K562 (cell line): Measurements from ENCODE around the gene SERPINI2. TPM values are rescaled to one million over a fixed set of nuclear protein-coding genes. Genes with fewer than 3 reads are reported as not detected.

Experiments used
- ATAC-seq: fragments of 200-7000 bp; cut with Tn5 transposase; 3 replicates; pipeline ENCODE4 v1.9.1; 2020; ENCODE audit warnings: moderate library complexity
- BruUV-seq: library from RNA; stranded (reverse); fragments of 400-500 nt; replicated peaks from 2 replicates; lab custom pipeline; 2021; lab: Mats Ljungman, UMichigan
- CTCF ChIA-PET: fragments of 300-600 bp; formaldehyde crosslinking; extraction: SDS; loops from one replicate; lab custom pipeline; 2021; ENCODE audit warnings: low intra/inter-chr PET ratio; lab: Yijun Ruan, JAX
- POLR2A ChIA-PET: fragments of 300-600, 350-650 bp; sonication (Branson Sonifier 250); formaldehyde crosslinking; extraction: SDS; loops from one replicate; lab custom pipeline; 2021; ENCODE audit warnings: antibody characterized with exemption, inconsistent platforms; lab: Yijun Ruan, JAX
- DNase-seq, 4 experiments: peaks; one replicate each; pipeline versions ENCODE4 v3.0.0 to v3.0.0-alpha.2; 2011 to 2018; ENCODE audit warnings: low spot score in 3 of 4, mixed read lengths in 3 of 4; ENCODE audit errors: extremely low read depth in 1 of 4
- FAIRE-seq: peaks from 2 replicates; lab custom pipeline; 2011; peaks lifted over from hg19 to GRCh38; lab: Jason Lieb, UNC
- H2AFZ ChIP-seq: 2 replicates; pipeline ENCODE4 v1.6.0; 2011; ENCODE audit warnings: low read depth, low read length, control low read depth, inconsistent platforms
- H3K27ac ChIP-seq: fragments of 200-600 bp; 3 replicates; pipeline ENCODE4 v1.8.0; 2011; ENCODE audit warnings: low read depth, mild to moderate bottlenecking, control low read depth, inconsistent platforms, low read length, moderate library complexity, mixed read lengths; ENCODE audit errors: extremely low read depth
- H3K27me3 ChIP-seq, 2 experiments: fragments of 300-600 bp in 1 of 2; 2 replicates in 1 of 2; 3 replicates in 1 of 2; pipeline versions ENCODE4 v1.6.0 to v1.8.0; 2011; ENCODE audit warnings: inconsistent platforms in 2 of 2, low read length in 2 of 2, mild to moderate bottlenecking in 1 of 2, mixed read lengths in 1 of 2, moderate library complexity in 1 of 2; ENCODE audit not compliant: control insufficient read depth in 2 of 2, insufficient read depth in 2 of 2
- H3K36me3 ChIP-seq: fragments of 300-600 bp; 3 replicates; pipeline ENCODE4 v1.8.0; 2011; ENCODE audit warnings: mild to moderate bottlenecking, low read length, inconsistent platforms; ENCODE audit not compliant: control insufficient read depth, insufficient read depth
- H3K4me1 ChIP-seq, 2 experiments: fragments of 200-600 bp in 1 of 2; replicated peaks in 1 of 2; 2 replicates in 1 of 2; 3 replicates in 1 of 2; pipeline versions ENCODE4 v1.5.1 to v1.8.0; 2011; ENCODE audit warnings: inconsistent platforms in 2 of 2, low read length in 2 of 2, mild to moderate bottlenecking in 1 of 2, mixed read lengths in 1 of 2, moderate library complexity in 1 of 2; ENCODE audit not compliant: control insufficient read depth in 2 of 2, insufficient read depth in 2 of 2
- H3K4me2 ChIP-seq: 2 replicates; pipeline ENCODE4 v1.6.1; 2011; ENCODE audit warnings: low read length, control low read depth, inconsistent platforms, mixed read lengths; ENCODE audit not compliant: insufficient read depth
- H3K4me3 ChIP-seq: fragments of 200-600 bp; sonication (generic), shearing (Covaris generic); 2 replicates; pipeline ENCODE4 v1.5.1; 2016; ENCODE audit warnings: control low read depth, inconsistent platforms
- H3K79me2 ChIP-seq: fragments of 200-600 bp; 3 replicates; pipeline ENCODE4 v1.8.0; 2011; ENCODE audit warnings: low read length, inconsistent platforms; ENCODE audit not compliant: control insufficient read depth, insufficient read depth
- H3K9ac ChIP-seq, 2 experiments: 2 replicates each; pipeline versions ENCODE4 v1.6.0 to v1.6.1; 2011; ENCODE audit warnings: low read depth in 2 of 2, low read length in 2 of 2, control low read depth in 1 of 2, inconsistent platforms in 1 of 2, mild to moderate bottlenecking in 1 of 2, mixed read lengths in 1 of 2; ENCODE audit not compliant: insufficient read depth in 1 of 2
- H3K9me1 ChIP-seq: one replicate; pipeline ENCODE4 v1.6.0; 2011; ENCODE audit warnings: inconsistent platforms, mild to moderate bottlenecking, low read length, moderate library complexity; ENCODE audit not compliant: control insufficient read depth, insufficient read depth
- H3K9me3 ChIP-seq: replicated peaks from 2 replicates; pipeline ENCODE4 v1.5.1; 2011; ENCODE audit warnings: low read depth, low read length, inconsistent platforms; ENCODE audit not compliant: control insufficient read depth, insufficient read depth
- H4K20me1 ChIP-seq: replicated peaks from 2 replicates; pipeline ENCODE4 v1.6.1; 2011; ENCODE audit warnings: low read length, inconsistent platforms, mixed read lengths; ENCODE audit not compliant: control insufficient read depth, insufficient read depth
- ETS2 ChIP-seq: IDR thresholded peaks from 2 replicates; pipeline ENCODE4 v1.6.1; 2016; ENCODE audit warnings: borderline replicate concordance, missing genetic modification characterization, mild to moderate bottlenecking, moderate library complexity, missing compliant biosample characterization; ENCODE audit not compliant: poor library complexity, severe bottlenecking
- ETV6 ChIP-seq, 3 experiments: fragments of 150-350 bp in 1 of 3; sonication (generic) in 1 of 3; formaldehyde crosslinking in 1 of 3; IDR thresholded peaks; 2 replicates each; pipeline versions ENCODE4 v1.6.1 to v1.8.0; 2014 to 2022; ENCODE audit warnings: borderline replicate concordance in 2 of 3, low read depth in 2 of 3, antibody characterized with exemption in 1 of 3, low read length in 1 of 3, mild to moderate bottlenecking in 1 of 3, missing genetic modification reagents in 1 of 3
- KAT7 ChIP-seq: sonication (generic); formaldehyde crosslinking; IDR thresholded peaks from 2 replicates; pipeline ENCODE4 v1.8.0; 2022; ENCODE audit warnings: missing genetic modification reagents, mild to moderate bottlenecking, borderline replicate concordance
- NR3C1 ChIP-seq: sonication (generic); formaldehyde crosslinking; IDR thresholded peaks from 2 replicates; pipeline ENCODE4 v1.8.1; 2022; ENCODE audit warnings: missing genetic modification reagents
- THRB ChIP-seq: fragments of 450-650 bp; formaldehyde crosslinking; conservative IDR thresholded peaks from 2 replicates; pipeline ENCODE4 v1.4.0; 2022; ENCODE audit warnings: mild to moderate bottlenecking, missing genetic modification characterization
- in situ Hi-C: fragments of 300-500 bp; cut with MboI; formaldehyde crosslinking; loops from 4 replicates; pipeline ENCODE4 v1.15.0; 2018; ENCODE audit warnings: inconsistent platforms, mixed read lengths
- intact Hi-C: fragments of 100-400 bp; cut with micrococcal nuclease; formaldehyde crosslinking; loops from 2 replicates; pipeline ENCODE4 v1.14.2; 2022
- polyA plus RNA-seq, 8 experiments: library from polyadenylated mRNA; depleted of rRNA in 4 of 8; stranded (reverse) in 5 of 8; unstranded in 3 of 8; fragments of >200 nt; fragmentation: Nextera tagmentation in 2 of 8; fragmentation: Illumina TruSeq in 1 of 8; extraction: Ambion mirVana in 2 of 8; extraction: Trizol in 1 of 8; gene quantifications; 2 replicates each; pipeline versions ENCODE4 v1.2.1 to v1.2.3, GENCODE V29; 2011 to 2014; ENCODE audit warnings: inconsistent platforms in 1 of 8, missing spikeins in 1 of 8
- total RNA-seq, 7 experiments: library from RNA; depleted of rRNA in 6 of 7; stranded (reverse); fragments of >200 nt in 6 of 7; fragmentation: Illumina TruSeq in 2 of 7; extraction: Trizol in 2 of 7; gene quantifications; 2 replicates each; pipeline versions ENCODE4 v1.2.1 to v1.2.3, GENCODE V29; 2011 to 2021; ENCODE audit warnings: low replicate concordance in 1 of 7
- TF ChIP-seq, protein P1 (sequence below): fragments of 250-450 bp; sonication (Bioruptor Pico); IDR thresholded peaks from 2 replicates; pipeline ENCODE4 v1.5.0; 2020; ENCODE audit warnings: mild to moderate bottlenecking
- TF ChIP-seq, protein P2 (sequence below), 3 experiments: fragments of 200-800 bp in 1 of 3; sonication (Bioruptor generic) in 1 of 3; sonication (generic) in 1 of 3; formaldehyde crosslinking in 1 of 3; IDR thresholded peaks; 2 replicates each; pipeline versions ENCODE4 v1.6.1 to v1.8.0; 2016 to 2022; ENCODE audit warnings: mild to moderate bottlenecking in 2 of 3, missing compliant biosample characterization in 2 of 3, missing genetic modification characterization in 2 of 3, missing genetic modification reagents in 1 of 3
- TF ChIP-seq, protein P3 (sequence below): fragments of 150-350 bp; conservative IDR thresholded peaks from 2 replicates; pipeline ENCODE4 v1.6.1; 2014; ENCODE audit warnings: low read length
- TF ChIP-seq, protein P4 (sequence below): sonication (generic); formaldehyde crosslinking; IDR thresholded peaks from 2 replicates; pipeline ENCODE4 v1.8.1; 2023; ENCODE audit warnings: mild to moderate bottlenecking, missing genetic modification reagents

The SERPINI2 gene
- total and polyA plus RNA-seq, 9 of the 15 experiments (the other 6 are each of a cell fraction or from before 2014, with no cell fraction given): not detected

DNA sequence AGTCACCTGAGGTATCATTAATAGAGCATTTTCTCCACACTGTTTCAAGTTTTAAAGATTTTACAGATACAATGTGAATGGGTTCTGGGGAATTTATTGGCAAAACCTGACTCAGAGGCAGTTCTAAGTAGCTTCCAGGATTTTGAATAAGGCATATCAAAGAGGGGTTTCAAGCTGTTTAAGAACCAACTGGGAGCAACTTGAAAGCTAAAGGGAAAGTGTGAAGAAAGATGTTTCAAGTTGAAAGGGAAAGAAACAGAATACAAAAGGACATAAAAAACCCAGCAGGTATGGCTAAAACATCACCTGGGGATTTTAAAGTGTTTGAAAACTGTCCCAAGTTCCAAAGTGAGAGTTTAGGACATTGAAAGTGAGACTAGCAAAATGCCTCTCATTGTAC lies 17.8 kb upstream of the SERPINI2 start:
- Histone ChIP-seq H3K9ac (no peak overlapping the region), H3K27me3 (no peaks in the 10 kb centered on the region), H2AFZ (no peak overlapping the region), H3K79me2 (no peaks in the 10 kb centered on the region), H3K4me1 (no peaks in the 10 kb centered on the region), H3K4me2 (no peak overlapping the region), H3K9me1 (no peaks in the 10 kb centered on the region), H4K20me1 (no peaks in the 10 kb centered on the region), H3K36me3 (no peaks in the 10 kb centered on the region), H3K9me3 (no peaks in the 10 kb centered on the region), H3K4me3 (no peak overlapping the region), H3K27ac (no peak overlapping the region)
- in situ Hi-C loops (no loop called here), intact Hi-C loops (no loop called here)
- no TSS peak for BruUV-seq
- CTCF ChIA-PET: no interaction called here
- FAIRE-seq (no peak), ATAC-seq (no peak), DNase-seq (no peak)
- POLR2A ChIA-PET: no interaction called here
- TF ChIP-seq, protein P1, sequence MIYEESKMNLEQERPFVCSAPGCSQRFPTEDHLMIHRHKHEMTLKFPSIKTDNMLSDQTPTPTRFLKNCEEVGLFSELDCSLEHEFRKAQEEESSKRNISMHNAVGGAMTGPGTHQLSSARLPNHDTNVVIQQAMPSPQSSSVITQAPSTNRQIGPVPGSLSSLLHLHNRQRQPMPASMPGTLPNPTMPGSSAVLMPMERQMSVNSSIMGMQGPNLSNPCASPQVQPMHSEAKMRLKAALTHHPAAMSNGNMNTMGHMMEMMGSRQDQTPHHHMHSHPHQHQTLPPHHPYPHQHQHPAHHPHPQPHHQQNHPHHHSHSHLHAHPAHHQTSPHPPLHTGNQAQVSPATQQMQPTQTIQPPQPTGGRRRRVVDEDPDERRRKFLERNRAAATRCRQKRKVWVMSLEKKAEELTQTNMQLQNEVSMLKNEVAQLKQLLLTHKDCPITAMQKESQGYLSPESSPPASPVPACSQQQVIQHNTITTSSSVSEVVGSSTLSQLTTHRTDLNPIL: no peak
- no peak for TF ChIP-seq KAT7
- no peak for TF ChIP-seq THRB (CRISPR knock-in tag)
- no peak for TF ChIP-seq ETV6 (IDR thresholded peaks at IDR 0.05; ENCODE audit: borderline replicate concordance in 1 of 2, low read depth in 2 of 2, low read length in 1 of 2)
- TF ChIP-seq ETV6 (CRISPR knock-in tag; IDR thresholded peaks at IDR 0.05; ENCODE audit: borderline replicate concordance): no peak
- TF ChIP-seq NR3C1 (CRISPR knock-in tag): no peak
- TF ChIP-seq, protein P2, sequence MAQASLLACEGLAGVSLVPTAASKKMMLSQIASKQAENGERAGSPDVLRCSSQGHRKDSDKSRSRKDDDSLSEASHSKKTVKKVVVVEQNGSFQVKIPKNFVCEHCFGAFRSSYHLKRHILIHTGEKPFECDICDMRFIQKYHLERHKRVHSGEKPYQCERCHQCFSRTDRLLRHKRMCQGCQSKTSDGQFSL (CRISPR knock-in tag; IDR thresholded peaks at IDR 0.05): no peak
- TF ChIP-seq, protein P2 (tag; IDR thresholded peaks at IDR 0.05): no peak
- TF ChIP-seq, protein P3, sequence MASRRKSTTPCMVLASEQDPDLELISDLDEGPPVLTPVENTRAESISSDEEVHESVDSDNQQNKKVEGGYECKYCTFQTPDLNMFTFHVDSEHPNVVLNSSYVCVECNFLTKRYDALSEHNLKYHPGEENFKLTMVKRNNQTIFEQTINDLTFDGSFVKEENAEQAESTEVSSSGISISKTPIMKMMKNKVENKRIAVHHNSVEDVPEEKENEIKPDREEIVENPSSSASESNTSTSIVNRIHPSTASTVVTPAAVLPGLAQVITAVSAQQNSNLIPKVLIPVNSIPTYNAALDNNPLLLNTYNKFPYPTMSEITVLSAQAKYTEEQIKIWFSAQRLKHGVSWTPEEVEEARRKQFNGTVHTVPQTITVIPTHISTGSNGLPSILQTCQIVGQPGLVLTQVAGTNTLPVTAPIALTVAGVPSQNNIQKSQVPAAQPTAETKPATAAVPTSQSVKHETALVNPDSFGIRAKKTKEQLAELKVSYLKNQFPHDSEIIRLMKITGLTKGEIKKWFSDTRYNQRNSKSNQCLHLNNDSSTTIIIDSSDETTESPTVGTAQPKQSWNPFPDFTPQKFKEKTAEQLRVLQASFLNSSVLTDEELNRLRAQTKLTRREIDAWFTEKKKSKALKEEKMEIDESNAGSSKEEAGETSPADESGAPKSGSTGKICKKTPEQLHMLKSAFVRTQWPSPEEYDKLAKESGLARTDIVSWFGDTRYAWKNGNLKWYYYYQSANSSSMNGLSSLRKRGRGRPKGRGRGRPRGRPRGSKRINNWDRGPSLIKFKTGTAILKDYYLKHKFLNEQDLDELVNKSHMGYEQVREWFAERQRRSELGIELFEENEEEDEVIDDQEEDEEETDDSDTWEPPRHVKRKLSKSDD: no peak
- no peak for TF ChIP-seq ETS2 (tag)
- TF ChIP-seq, protein P4, sequence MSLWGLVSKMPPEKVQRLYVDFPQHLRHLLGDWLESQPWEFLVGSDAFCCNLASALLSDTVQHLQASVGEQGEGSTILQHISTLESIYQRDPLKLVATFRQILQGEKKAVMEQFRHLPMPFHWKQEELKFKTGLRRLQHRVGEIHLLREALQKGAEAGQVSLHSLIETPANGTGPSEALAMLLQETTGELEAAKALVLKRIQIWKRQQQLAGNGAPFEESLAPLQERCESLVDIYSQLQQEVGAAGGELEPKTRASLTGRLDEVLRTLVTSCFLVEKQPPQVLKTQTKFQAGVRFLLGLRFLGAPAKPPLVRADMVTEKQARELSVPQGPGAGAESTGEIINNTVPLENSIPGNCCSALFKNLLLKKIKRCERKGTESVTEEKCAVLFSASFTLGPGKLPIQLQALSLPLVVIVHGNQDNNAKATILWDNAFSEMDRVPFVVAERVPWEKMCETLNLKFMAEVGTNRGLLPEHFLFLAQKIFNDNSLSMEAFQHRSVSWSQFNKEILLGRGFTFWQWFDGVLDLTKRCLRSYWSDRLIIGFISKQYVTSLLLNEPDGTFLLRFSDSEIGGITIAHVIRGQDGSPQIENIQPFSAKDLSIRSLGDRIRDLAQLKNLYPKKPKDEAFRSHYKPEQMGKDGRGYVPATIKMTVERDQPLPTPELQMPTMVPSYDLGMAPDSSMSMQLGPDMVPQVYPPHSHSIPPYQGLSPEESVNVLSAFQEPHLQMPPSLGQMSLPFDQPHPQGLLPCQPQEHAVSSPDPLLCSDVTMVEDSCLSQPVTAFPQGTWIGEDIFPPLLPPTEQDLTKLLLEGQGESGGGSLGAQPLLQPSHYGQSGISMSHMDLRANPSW: no peak
